Measurements from ENCODE around the gene UBE3B.

The UBE3B gene

GRCh38 chr12:109557805-109558204 lies 80.4 kb downstream of the UBE3B start:
- no peak for DNase-seq

GRCh38 chr12:109558374-109559199 lies 81.2 kb downstream of the UBE3B start:
- no peak for DNase-seq

- no peak for DNase-seq
These were observed 81.7 kb downstream of the UBE3B start for GRCh38 chr12:109559200-109559505.

GRCh38 chr12:109559601-109560000 lies 82.2 kb downstream of the UBE3B start:
- no peak for DNase-seq

- DNase-seq = no peak
These were observed 83.7 kb downstream of the UBE3B start for GRCh38 chr12:109560867-109561710.

GRCh38 chr12:109561711-109562030 lies 84.2 kb downstream of the UBE3B start:
- DNase-seq = no peak

GRCh38 chr12:109562871-109563270 lies 85.4 kb downstream of the UBE3B start:
- DNase-seq = no peak

- no peak for DNase-seq
These were observed 86.2 kb downstream of the UBE3B start for GRCh38 chr12:109563291-109564284.

- no peak for DNase-seq
These were observed 89.0 kb downstream of the UBE3B start for GRCh38 chr12:109566424-109566823.

GRCh38 chr12:109567296-109567695 lies 89.9 kb downstream of the UBE3B start:
- no peak for DNase-seq

GRCh38 chr12:109567967-109568366 lies 90.5 kb downstream of the UBE3B start:
- DNase-seq = no peak

- DNase-seq = no peak
These were observed 91.1 kb downstream of the UBE3B start for GRCh38 chr12:109568486-109568885.

GRCh38 chr12:109571773-109572505 lies 94.5 kb downstream of the UBE3B start:
- no peak for DNase-seq

- no peak for DNase-seq
These were observed 95.0 kb downstream of the UBE3B start for GRCh38 chr12:109572506-109572845.

GRCh38 chr12:109573029-109573913 lies 95.8 kb downstream of the UBE3B start, which contains the start of the genes MMAB and MVK:
Gene MMAB (minus strand): TSS chr12:109573504. CDS start chr12:109573480, 24 bp downstream.
Gene MVK (plus strand): TSS chr12:109573794. CDS start chr12:109574823, 1,029 bp downstream.
- peak; percentile 98 for DNase-seq

- DNase-seq = no peak
These were observed 96.4 kb downstream of the UBE3B start for GRCh38 chr12:109573914-109574244.

GRCh38 chr12:109575683-109576082 lies 98.2 kb downstream of the UBE3B start:
- no peak for DNase-seq

- no peak for DNase-seq
These were observed 99.9 kb downstream of the UBE3B start for GRCh38 chr12:109577311-109577710.

- no peak for DNase-seq
These were observed 101.0 kb downstream of the UBE3B start for GRCh38 chr12:109578330-109578927.

- DNase-seq = no peak
These were observed 102.2 kb downstream of the UBE3B start for GRCh38 chr12:109579639-109580038.

GRCh38 chr12:109580272-109580671 lies 102.8 kb downstream of the UBE3B start:
- no peak for DNase-seq
